Prostate gland (tissue), 2 donors: ENCODE measurements around the gene LNX2. TPM values are rescaled to one million over a fixed set of nuclear protein-coding genes. Genes with fewer than 3 reads are reported as not detected.

Experiments
- DNase-seq: peaks from one replicate; pipeline ENCODE4 v3.0.0-alpha.2; 2019; ENCODE audit warnings: low spot score
- H3K27ac ChIP-seq, 2 donors: fragments of 200-600 bp; sonication (generic); 2 replicates each; pipeline ENCODE4 v1.5.1; 2017 to 2019
- H3K27me3 ChIP-seq: fragments of 200-600 bp; sonication (generic); replicated peaks from 2 replicates; pipeline ENCODE4 v1.5.1; 2019; ENCODE audit not compliant: insufficient read depth
- H3K36me3 ChIP-seq, 2 donors: fragments of 200-600 bp; sonication (generic); 1 replicate in 1 of 2; 2 replicates in 1 of 2; pipeline versions ENCODE4 v1.5.1 to v1.8.1; 2017 to 2019
- H3K4me1 ChIP-seq: fragments of 200-600 bp; sonication (generic); replicated peaks from 2 replicates; pipeline ENCODE4 v1.5.1; 2019
- H3K4me3 ChIP-seq, 2 donors: fragments of 200-600 bp; sonication (generic); 2 replicates each; pipeline ENCODE4 v1.5.1; 2017 to 2019
- H3K9me3 ChIP-seq: fragments of 200-600 bp; sonication (generic); 2 replicates; pipeline ENCODE4 v1.5.1; 2017
- POLR2A ChIP-seq: fragments of 450-650 bp; IDR thresholded peaks from one replicate; pipeline ENCODE4 v1.6.1; 2016; ENCODE audit warnings: antibody characterized with exemption, mild to moderate bottlenecking
- POLR2AphosphoS5 ChIP-seq: sonication (generic); formaldehyde crosslinking; IDR thresholded peaks from one replicate; pipeline ENCODE4 v1.6.1; 2017; ENCODE audit warnings: antibody characterized with exemption
- WGBS: methylation state at CpG from one replicate; pipeline ENCODE4 v1.1.5; 2018; 5-methylcytosine and 5-hydroxymethylcytosine counted together
- intact Hi-C: fragments of 100-400 bp; cut with DNase I; formaldehyde crosslinking; loops from one replicate; pipeline ENCODE4 v1.14.2; 2022
- total RNA-seq, 2 donors: library from RNA; depleted of rRNA; stranded (reverse); fragments of >200 nt; gene quantifications; one replicate each; pipeline ENCODE4 v1.1.0, GENCODE V29; 2016
- TF ChIP-seq, protein P1 (sequence below), 4 experiments: fragments of 200-600 bp in 2 of 4; fragments of 450-650 bp in 2 of 4; sonication (generic) in 2 of 4; IDR thresholded peaks; 1 replicate in 3 of 4; 2 replicates in 1 of 4; pipeline ENCODE4 v1.5.1; 2016 to 2019; ENCODE audit warnings: antibody characterized with exemption in 4 of 4, mild to moderate bottlenecking in 2 of 4, moderate library complexity in 2 of 4

LNX2 gene
- total RNA-seq, 2 donors from 2014 or later: 26.3 to 34.1 TPM

DNA sequence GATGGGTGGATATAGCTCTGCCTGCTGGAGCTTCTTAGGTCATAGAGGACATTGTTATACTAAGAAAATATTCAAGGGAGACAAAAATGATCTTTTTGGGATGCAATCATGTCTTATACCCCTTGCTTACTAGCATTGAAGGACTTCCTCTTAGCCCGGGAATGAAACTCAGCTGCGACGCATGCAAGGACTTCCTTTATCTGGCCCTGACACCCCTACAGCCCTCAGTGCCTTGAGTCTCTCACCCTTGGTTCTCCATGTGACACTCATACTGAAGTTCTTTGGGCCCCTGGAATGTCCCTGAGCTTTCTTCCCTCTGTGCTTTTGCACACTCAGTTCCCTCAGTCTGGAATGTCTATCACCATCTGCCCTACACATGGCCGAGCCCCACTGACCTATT, 97.5 kb downstream of the LNX2 start:
- no peaks in the 10 kb centered on the region for H3K27me3 ChIP-seq
- intact Hi-C loops: no loop called here
- no peak overlapping the region for H3K4me3 ChIP-seq
- no peak for DNase-seq
- no peaks in the 10 kb centered on the region for H3K36me3 ChIP-seq
- WGBS: 65% methylated on average over 4 of the region's 4 CpGs
- TF ChIP-seq POLR2A (no peak), POLR2AphosphoS5 (no peak)
- TF ChIP-seq, protein P1, sequence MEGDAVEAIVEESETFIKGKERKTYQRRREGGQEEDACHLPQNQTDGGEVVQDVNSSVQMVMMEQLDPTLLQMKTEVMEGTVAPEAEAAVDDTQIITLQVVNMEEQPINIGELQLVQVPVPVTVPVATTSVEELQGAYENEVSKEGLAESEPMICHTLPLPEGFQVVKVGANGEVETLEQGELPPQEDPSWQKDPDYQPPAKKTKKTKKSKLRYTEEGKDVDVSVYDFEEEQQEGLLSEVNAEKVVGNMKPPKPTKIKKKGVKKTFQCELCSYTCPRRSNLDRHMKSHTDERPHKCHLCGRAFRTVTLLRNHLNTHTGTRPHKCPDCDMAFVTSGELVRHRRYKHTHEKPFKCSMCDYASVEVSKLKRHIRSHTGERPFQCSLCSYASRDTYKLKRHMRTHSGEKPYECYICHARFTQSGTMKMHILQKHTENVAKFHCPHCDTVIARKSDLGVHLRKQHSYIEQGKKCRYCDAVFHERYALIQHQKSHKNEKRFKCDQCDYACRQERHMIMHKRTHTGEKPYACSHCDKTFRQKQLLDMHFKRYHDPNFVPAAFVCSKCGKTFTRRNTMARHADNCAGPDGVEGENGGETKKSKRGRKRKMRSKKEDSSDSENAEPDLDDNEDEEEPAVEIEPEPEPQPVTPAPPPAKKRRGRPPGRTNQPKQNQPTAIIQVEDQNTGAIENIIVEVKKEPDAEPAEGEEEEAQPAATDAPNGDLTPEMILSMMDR (IDR thresholded peaks at IDR 0.05): no peak
- no peaks in the 10 kb centered on the region for H3K9me3 ChIP-seq
- H3K27ac ChIP-seq: no peak overlapping the region
- no peaks in the 10 kb centered on the region for H3K4me1 ChIP-seq

DNA sequence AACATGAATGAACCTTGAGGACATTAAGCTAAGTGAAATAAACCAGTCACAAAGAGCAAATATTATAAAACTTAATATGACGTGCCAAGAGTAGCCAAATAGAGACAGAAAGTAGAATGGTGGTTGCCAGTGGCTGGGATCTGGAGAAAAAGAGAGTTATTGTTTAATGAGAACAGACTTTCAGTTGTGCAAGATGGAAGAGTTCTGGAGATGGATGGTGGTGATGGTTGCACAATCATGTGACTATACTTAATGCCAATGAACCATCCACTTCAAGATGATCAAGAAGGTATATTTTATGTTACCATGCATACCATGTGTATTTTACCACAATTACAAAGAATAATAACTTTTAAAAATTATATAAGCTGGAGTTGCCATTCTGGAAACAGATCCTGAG, 104.2 kb downstream of the LNX2 start:
- no peaks in the 10 kb centered on the region for H3K9me3 ChIP-seq
- H3K4me3 ChIP-seq: no peak overlapping the region
- no peak overlapping the region for H3K27ac ChIP-seq
- 60% methylated on average over 1 of the region's 1 CpG for WGBS
- no peaks in the 10 kb centered on the region for H3K36me3 ChIP-seq
- TF ChIP-seq POLR2A (no peak), POLR2AphosphoS5 (no peak)
- TF ChIP-seq, protein P1 (IDR thresholded peaks at IDR 0.05): no peak
- H3K27me3 ChIP-seq: no peaks in the 10 kb centered on the region
- no peak for DNase-seq
- no peaks in the 10 kb centered on the region for H3K4me1 ChIP-seq
- intact Hi-C loops: no loop called here

DNA sequence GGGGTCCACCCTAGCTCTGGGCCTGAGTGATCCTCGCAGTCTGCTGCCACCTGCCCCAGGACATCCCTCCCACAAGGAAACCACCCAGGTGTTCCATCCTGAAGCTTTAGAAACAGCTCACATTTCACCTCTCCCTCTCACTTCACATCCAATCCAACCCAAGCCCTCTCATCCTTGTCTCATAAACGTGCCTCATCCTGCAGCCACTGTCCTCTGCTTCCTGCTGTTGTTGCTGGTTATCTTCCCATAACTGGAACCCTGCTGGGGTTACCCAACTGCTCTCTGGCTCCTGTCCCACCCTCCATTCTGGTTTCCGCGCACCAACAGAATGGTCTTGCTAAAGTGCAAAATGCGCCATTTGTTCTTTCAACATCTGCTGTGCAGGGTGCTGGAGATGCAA, 110.2 kb downstream of the LNX2 start:
- WGBS: 74% methylated on average over 5 of the region's 5 CpGs
- intact Hi-C loops: no loop called here
- DNase-seq: no peak
- Histone ChIP-seq H3K9me3 (no peaks in the 10 kb centered on the region), H3K4me1 (no peaks in the 10 kb centered on the region), H3K27ac (no peak overlapping the region), H3K36me3 (no peaks in the 10 kb centered on the region), H3K4me3 (no peak overlapping the region), H3K27me3 (no peaks in the 10 kb centered on the region)
- TF ChIP-seq POLR2A (no peak), POLR2AphosphoS5 (no peak)
- TF ChIP-seq, protein P1 (IDR thresholded peaks at IDR 0.05): no peak

DNA sequence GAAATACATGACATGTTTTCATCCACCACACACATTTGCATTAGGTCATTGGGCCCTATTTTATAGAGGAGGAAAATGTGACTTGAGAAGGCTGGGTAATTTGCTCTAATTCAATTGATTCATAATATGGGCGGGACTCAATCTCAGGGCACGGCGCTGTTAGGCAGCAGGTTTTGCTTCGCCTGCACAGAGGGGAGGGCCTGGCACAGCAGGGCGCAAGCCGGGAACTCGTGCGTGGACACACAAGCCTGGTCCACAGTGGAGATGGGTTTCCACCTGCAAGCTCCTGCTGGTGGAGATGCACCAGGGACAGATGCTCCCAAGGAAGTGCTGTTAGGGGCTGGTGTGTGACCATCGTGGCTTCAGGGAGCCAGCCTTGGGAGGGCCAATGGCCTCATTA, 111.5 kb downstream of the LNX2 start:
- intact Hi-C loops: no loop called here
- no peak for DNase-seq
- no peaks in the 10 kb centered on the region for H3K27me3 ChIP-seq
- H3K36me3 ChIP-seq: no peaks in the 10 kb centered on the region
- H3K4me1 ChIP-seq: no peaks in the 10 kb centered on the region
- H3K27ac ChIP-seq: no peak overlapping the region
- TF ChIP-seq, protein P1 (IDR thresholded peaks at IDR 0.05): no peak
- TF ChIP-seq POLR2AphosphoS5 (no peak), POLR2A (no peak)
- no peak overlapping the region for H3K4me3 ChIP-seq
- H3K9me3 ChIP-seq: no peaks in the 10 kb centered on the region
- 87% methylated on average over 9 of the region's 9 CpGs for WGBS

DNA sequence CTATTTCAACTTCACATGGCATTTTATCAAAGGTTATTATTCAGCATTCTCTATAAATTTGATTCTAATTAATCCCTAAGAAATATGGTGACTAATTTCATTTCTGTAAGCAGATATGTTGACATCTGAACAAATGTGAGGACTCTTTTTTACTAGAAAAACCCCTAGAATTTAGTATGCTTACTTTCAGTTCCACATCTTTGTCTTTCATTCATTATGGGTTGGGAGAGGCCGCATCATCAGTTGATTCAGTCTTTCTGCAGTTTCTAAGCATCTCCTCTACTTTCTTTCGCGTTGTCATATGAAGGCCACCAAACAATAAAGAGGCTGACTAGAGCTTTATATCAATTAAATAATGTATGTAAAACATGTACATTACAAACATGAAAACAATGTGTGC, 114.5 kb downstream of the LNX2 start:
- Histone ChIP-seq H3K27me3 (no peaks in the 10 kb centered on the region), H3K9me3 (no peaks in the 10 kb centered on the region), H3K36me3 (no peaks in the 10 kb centered on the region), H3K4me3 (no peak overlapping the region), H3K4me1 (no peaks in the 10 kb centered on the region), H3K27ac (no peak overlapping the region)
- 95% methylated on average over 3 of the region's 3 CpGs for WGBS
- intact Hi-C loops: no loop called here
- DNase-seq: no peak
- TF ChIP-seq, protein P1 (IDR thresholded peaks at IDR 0.05): no peak
- TF ChIP-seq POLR2AphosphoS5: no peak
- TF ChIP-seq POLR2A: no peak
